SK-N-SH (cell line): ENCODE data around the gene SRPK1. TPM values are rescaled to one million over a fixed set of nuclear protein-coding genes. Genes with fewer than 3 reads are reported as not detected.

ENCODE experiments used
- CTCF ChIA-PET: fragments of 300-600, 350-600 bp; formaldehyde crosslinking; extraction: SDS; loops from one replicate; lab custom pipeline; 2021; lab: Yijun Ruan, JAX
- POLR2A ChIA-PET: fragments of 350-600 bp; sonication (Branson Sonifier 250); formaldehyde crosslinking; extraction: SDS; loops from one replicate; lab custom pipeline; 2020; ENCODE audit warnings: antibody characterized with exemption, inconsistent platforms; lab: Yijun Ruan, JAX
- DNase-seq: peaks from one replicate; pipeline ENCODE4 v3.0.0; 2012
- H2AFZ ChIP-seq: fragments of 200-600 bp; sonication (generic); 2 replicates; pipeline ENCODE4 v1.8.1; 2016; ENCODE audit warnings: antibody characterized with exemption, mild to moderate bottlenecking, low read depth
- H3F3A ChIP-seq: fragments of 200-600 bp; sonication (generic); replicated peaks from 2 replicates; pipeline ENCODE3; 2016; ENCODE audit warnings: antibody characterized with exemption, mild to moderate bottlenecking; ENCODE audit not compliant: insufficient read depth
- H3K27ac ChIP-seq, 2 experiments: fragments of 200-500 bp in 1 of 2; fragments of 200-600 bp in 1 of 2; sonication (Bioruptor generic) in 1 of 2; sonication (generic), shearing (Covaris generic) in 1 of 2; 2 replicates each; pipeline versions ENCODE4 v1.5.1 to v1.6.1; 2014 to 2016; ENCODE audit warnings: low read depth in 2 of 2, inconsistent platforms in 1 of 2, low read length in 1 of 2, mild to moderate bottlenecking in 1 of 2, mixed read lengths in 1 of 2
- H3K27me3 ChIP-seq: fragments of 200-600 bp; sonication (generic), shearing (Covaris generic); 2 replicates; pipeline ENCODE4 v1.6.1; 2016; ENCODE audit warnings: mixed run types; ENCODE audit not compliant: insufficient read depth
- H3K36me3 ChIP-seq, 2 experiments: fragments of 200-500 bp in 1 of 2; fragments of 200-600 bp in 1 of 2; sonication (Bioruptor generic) in 1 of 2; sonication (generic) in 1 of 2; replicated peaks in 1 of 2; 2 replicates each; pipeline versions ENCODE3 to v1.5.1; 2014 to 2016; ENCODE audit warnings: low read length in 1 of 2, mild to moderate bottlenecking in 1 of 2; ENCODE audit not compliant: insufficient read depth in 2 of 2, control insufficient read depth in 1 of 2
- H3K4me1 ChIP-seq, 2 experiments: fragments of 200-500 bp in 1 of 2; fragments of 200-600 bp in 1 of 2; sonication (Bioruptor generic) in 1 of 2; sonication (generic), shearing (Covaris generic) in 1 of 2; 2 replicates each; pipeline versions ENCODE4 v1.5.1 to v1.6.1; 2014 to 2016; ENCODE audit warnings: low read depth in 1 of 2, low read length in 1 of 2, mixed run types in 1 of 2; ENCODE audit not compliant: insufficient read depth in 2 of 2, control insufficient read depth in 1 of 2
- H3K4me2 ChIP-seq: fragments of 200-600 bp; sonication (generic), shearing (Covaris generic); 2 replicates; pipeline ENCODE4 v1.6.1; 2017; ENCODE audit warnings: mixed run types
- H3K4me3 ChIP-seq, 2 experiments: fragments of 200-500 bp in 1 of 2; fragments of 200-600 bp in 1 of 2; sonication (Bioruptor generic) in 1 of 2; sonication (generic), shearing (Covaris generic) in 1 of 2; 2 replicates each; pipeline versions ENCODE4 v1.5.1 to v1.8.1; 2014 to 2016; ENCODE audit warnings: low read depth in 2 of 2, inconsistent platforms in 1 of 2, low read length in 1 of 2, mild to moderate bottlenecking in 1 of 2, mixed read lengths in 1 of 2, moderate library complexity in 1 of 2
- H3K79me2 ChIP-seq: fragments of 200-600 bp; sonication (generic); 2 replicates; pipeline ENCODE4 v1.8.1; 2017; ENCODE audit warnings: mild to moderate bottlenecking; ENCODE audit not compliant: insufficient read depth
- H3K9ac ChIP-seq: fragments of 200-600 bp; sonication (generic); 2 replicates; pipeline ENCODE4 v1.6.1; 2017; ENCODE audit warnings: mixed run types
- H3K9me2 ChIP-seq: fragments of 200-600 bp; sonication (generic); 2 replicates; pipeline ENCODE4 v1.6.1; 2017; ENCODE audit warnings: mixed run types
- H3K9me3 ChIP-seq: fragments of 200-600 bp; sonication (generic); 2 replicates; pipeline ENCODE4 v1.6.1; 2017; ENCODE audit warnings: mixed run types, mild to moderate bottlenecking, moderate library complexity
- H4K20me1 ChIP-seq: fragments of 200-600 bp; sonication (generic); 2 replicates; pipeline ENCODE4 v1.6.1; 2017; ENCODE audit warnings: mild to moderate bottlenecking, mixed run types; ENCODE audit not compliant: insufficient read depth
- CHD2 ChIP-seq: fragments of 150-350 bp; IDR thresholded peaks from 2 replicates; pipeline ENCODE4 v1.6.1; 2018; ENCODE audit warnings: low read length; ENCODE audit not compliant: partially characterized antibody
- FOSL2 ChIP-seq: IDR thresholded peaks from 2 replicates; pipeline ENCODE4 v1.4.0; 2012; ENCODE audit warnings: low read depth, mild to moderate bottlenecking, moderate library complexity, borderline replicate concordance
- FOXJ3 ChIP-seq: sonication (generic); formaldehyde crosslinking; IDR thresholded peaks from 2 replicates; pipeline ENCODE4 v1.5.1; 2020; ENCODE audit warnings: mild to moderate bottlenecking, missing genetic modification reagents
- FOXM1 ChIP-seq: IDR thresholded peaks from 2 replicates; pipeline ENCODE4 v1.4.0; 2012; ENCODE audit warnings: low read depth, mild to moderate bottlenecking
- GABPA ChIP-seq: IDR thresholded peaks from 2 replicates; pipeline ENCODE4 v1.4.0; 2012; ENCODE audit warnings: low read depth, mild to moderate bottlenecking
- GATA2 ChIP-seq: sonication (generic); formaldehyde crosslinking; IDR thresholded peaks from 2 replicates; pipeline ENCODE4 v1.5.0; 2020; ENCODE audit warnings: mild to moderate bottlenecking, missing genetic modification reagents
- MEF2A ChIP-seq: IDR thresholded peaks from 2 replicates; pipeline ENCODE4 v1.4.0; 2012; ENCODE audit warnings: low read depth, borderline replicate concordance
- MXI1 ChIP-seq: IDR thresholded peaks from 2 replicates; pipeline ENCODE4 v1.6.1; 2012; ENCODE audit warnings: mild to moderate bottlenecking, low read depth, low read length, improper control_type of control experiment
- POLR2AphosphoS5 ChIP-seq: IDR thresholded peaks from 2 replicates; pipeline ENCODE4 v1.6.1; 2012; ENCODE audit warnings: low read depth, low read length
- RAD21 ChIP-seq: IDR thresholded peaks from 2 replicates; pipeline ENCODE4 v1.6.1; 2012; ENCODE audit warnings: mild to moderate bottlenecking, low read length
- RCOR1 ChIP-seq: fragments of 150-350 bp; IDR thresholded peaks from 2 replicates; pipeline ENCODE4 v1.6.1; 2017; ENCODE audit warnings: antibody characterized with exemption, low read length
- SIN3A ChIP-seq: IDR thresholded peaks from 2 replicates; pipeline ENCODE4 v1.6.1; 2012; ENCODE audit warnings: low read depth, mild to moderate bottlenecking, low read length, moderate library complexity, borderline replicate concordance
- TCF12 ChIP-seq: IDR thresholded peaks from 2 replicates; pipeline ENCODE4 v1.4.0; 2012
- TEAD4 ChIP-seq: IDR thresholded peaks from 2 replicates; pipeline ENCODE4 v1.4.0; 2012; ENCODE audit warnings: mild to moderate bottlenecking, borderline replicate concordance; ENCODE audit not compliant: insufficient read depth
- WGBS: methylation state at CpG from one replicate; pipeline ENCODE4 v1.1.6; 2017; ENCODE audit warnings: low lambda C conversion rate; 5-methylcytosine and 5-hydroxymethylcytosine counted together
- polyA plus RNA-seq, 3 experiments: library from polyadenylated mRNA; depleted of rRNA; stranded (reverse); fragments of >200 nt; gene quantifications; 2 replicates each; pipeline ENCODE4 v1.2.3, GENCODE V29; 2012
- TF ChIP-seq, protein P1 (sequence below): IDR thresholded peaks from 2 replicates; pipeline ENCODE4 v1.6.1; 2012; ENCODE audit warnings: mild to moderate bottlenecking, low read depth, low read length, moderate library complexity
- TF ChIP-seq, protein P2 (sequence below): IDR thresholded peaks from 2 replicates; pipeline ENCODE4; 2012
- TF ChIP-seq, protein P3 (sequence below): IDR thresholded peaks from 2 replicates; pipeline ENCODE4 v1.4.0; 2012; ENCODE audit warnings: low read depth
- TF ChIP-seq, protein P4 (sequence below): IDR thresholded peaks from 2 replicates; pipeline ENCODE4 v1.4.0; 2012; ENCODE audit warnings: low read depth, borderline replicate concordance

The SRPK1 gene
- polyA plus RNA-seq, 1 of the 3 experiments (the other 2 are of a cell fraction) = 10.6 TPM

DNA sequence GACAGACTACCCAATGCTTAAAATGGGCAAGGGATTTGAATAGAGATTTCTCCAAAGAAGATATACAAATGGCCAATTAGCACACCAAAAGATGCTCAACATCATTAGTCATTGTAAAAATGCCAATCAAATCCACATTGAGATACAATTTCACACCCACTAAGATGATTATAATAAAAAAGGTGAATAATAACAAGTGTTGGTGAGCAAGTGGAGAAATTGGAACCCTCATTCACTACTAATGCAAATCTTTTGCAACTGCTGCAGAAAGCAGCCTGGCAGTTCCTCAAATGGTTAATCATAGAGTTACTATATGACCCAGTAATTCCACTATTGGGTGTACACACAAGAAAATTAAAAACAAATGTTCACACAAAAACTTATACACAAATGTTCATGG, 103.4 kb downstream of the SRPK1 start (continued):
- TF ChIP-seq, protein P1, sequence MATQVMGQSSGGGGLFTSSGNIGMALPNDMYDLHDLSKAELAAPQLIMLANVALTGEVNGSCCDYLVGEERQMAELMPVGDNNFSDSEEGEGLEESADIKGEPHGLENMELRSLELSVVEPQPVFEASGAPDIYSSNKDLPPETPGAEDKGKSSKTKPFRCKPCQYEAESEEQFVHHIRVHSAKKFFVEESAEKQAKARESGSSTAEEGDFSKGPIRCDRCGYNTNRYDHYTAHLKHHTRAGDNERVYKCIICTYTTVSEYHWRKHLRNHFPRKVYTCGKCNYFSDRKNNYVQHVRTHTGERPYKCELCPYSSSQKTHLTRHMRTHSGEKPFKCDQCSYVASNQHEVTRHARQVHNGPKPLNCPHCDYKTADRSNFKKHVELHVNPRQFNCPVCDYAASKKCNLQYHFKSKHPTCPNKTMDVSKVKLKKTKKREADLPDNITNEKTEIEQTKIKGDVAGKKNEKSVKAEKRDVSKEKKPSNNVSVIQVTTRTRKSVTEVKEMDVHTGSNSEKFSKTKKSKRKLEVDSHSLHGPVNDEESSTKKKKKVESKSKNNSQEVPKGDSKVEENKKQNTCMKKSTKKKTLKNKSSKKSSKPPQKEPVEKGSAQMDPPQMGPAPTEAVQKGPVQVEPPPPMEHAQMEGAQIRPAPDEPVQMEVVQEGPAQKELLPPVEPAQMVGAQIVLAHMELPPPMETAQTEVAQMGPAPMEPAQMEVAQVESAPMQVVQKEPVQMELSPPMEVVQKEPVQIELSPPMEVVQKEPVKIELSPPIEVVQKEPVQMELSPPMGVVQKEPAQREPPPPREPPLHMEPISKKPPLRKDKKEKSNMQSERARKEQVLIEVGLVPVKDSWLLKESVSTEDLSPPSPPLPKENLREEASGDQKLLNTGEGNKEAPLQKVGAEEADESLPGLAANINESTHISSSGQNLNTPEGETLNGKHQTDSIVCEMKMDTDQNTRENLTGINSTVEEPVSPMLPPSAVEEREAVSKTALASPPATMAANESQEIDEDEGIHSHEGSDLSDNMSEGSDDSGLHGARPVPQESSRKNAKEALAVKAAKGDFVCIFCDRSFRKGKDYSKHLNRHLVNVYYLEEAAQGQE = no peak
- TF ChIP-seq POLR2AphosphoS5 = no peak

DNA sequence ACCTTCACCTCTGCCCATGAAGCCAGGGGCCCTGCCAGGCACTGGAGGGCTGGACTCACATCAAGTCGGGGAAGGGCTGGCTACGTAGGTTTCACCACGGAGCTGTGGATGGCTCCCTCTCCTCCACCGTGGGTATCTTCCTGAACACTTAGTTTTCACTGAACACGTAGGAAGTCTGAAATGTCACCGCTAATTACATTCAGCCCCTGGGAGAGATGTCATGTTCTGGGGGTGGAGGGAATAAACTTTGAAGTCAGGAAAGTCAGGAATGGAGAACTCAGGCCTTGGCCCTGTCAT, 109.3 kb downstream of the SRPK1 start:
- Histone ChIP-seq H3K27me3 (no peaks in the 10 kb centered on the region), H3K9me2 (no peaks in the 10 kb centered on the region), H3K4me1 (peaks cover 5 to 8% of the 10 kb centered on the region in 2 experiments; a peak in 2 of 4 replicates), H3K4me2 (peak overlapping the region; percentile 50), H4K20me1 (no peaks in the 10 kb centered on the region), H3F3A (no peaks in the 10 kb centered on the region), H3K4me3 (no peak overlapping the region), H3K36me3 (no peaks in the 10 kb centered on the region), H3K79me2 (no peaks in the 10 kb centered on the region), H3K27ac (no peak overlapping the region), H2AFZ (no peak overlapping the region), H3K9ac (no peak overlapping the region), H3K9me3 (no peaks in the 10 kb centered on the region)
- whole genome bisulfite sequencing = 84% methylated on average over 6 of the region's 6 CpGs
- no peak for DNase-seq
- CTCF ChIA-PET = no interaction called here
- POLR2A ChIA-PET = interaction anchor here (0.6 kb wide), 1 partner anchor 28 kb away, joined by 4 read pairs; no protein-coding TSS in a partner anchor
- TF ChIP-seq GABPA = no peak
- no peak for TF ChIP-seq MEF2A
- no peak for TF ChIP-seq MXI1
- TF ChIP-seq RAD21 = no peak
- TF ChIP-seq CHD2 = no peak
- TF ChIP-seq TCF12 = no peak
- TF ChIP-seq, protein P2, sequence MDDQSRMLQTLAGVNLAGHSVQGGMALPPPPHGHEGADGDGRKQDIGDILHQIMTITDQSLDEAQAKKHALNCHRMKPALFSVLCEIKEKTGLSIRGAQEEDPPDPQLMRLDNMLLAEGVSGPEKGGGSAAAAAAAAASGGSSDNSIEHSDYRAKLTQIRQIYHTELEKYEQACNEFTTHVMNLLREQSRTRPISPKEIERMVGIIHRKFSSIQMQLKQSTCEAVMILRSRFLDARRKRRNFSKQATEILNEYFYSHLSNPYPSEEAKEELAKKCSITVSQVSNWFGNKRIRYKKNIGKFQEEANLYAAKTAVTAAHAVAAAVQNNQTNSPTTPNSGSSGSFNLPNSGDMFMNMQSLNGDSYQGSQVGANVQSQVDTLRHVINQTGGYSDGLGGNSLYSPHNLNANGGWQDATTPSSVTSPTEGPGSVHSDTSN = no peak
- TF ChIP-seq FOXM1 = no peak
- TF ChIP-seq, protein P3, sequence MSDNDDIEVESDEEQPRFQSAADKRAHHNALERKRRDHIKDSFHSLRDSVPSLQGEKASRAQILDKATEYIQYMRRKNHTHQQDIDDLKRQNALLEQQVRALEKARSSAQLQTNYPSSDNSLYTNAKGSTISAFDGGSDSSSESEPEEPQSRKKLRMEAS = no peak
- TF ChIP-seq GATA2 (CRISPR knock-in tag) = no peak
- no peak for TF ChIP-seq RCOR1
- no peak for TF ChIP-seq SIN3A
- TF ChIP-seq, protein P4, sequence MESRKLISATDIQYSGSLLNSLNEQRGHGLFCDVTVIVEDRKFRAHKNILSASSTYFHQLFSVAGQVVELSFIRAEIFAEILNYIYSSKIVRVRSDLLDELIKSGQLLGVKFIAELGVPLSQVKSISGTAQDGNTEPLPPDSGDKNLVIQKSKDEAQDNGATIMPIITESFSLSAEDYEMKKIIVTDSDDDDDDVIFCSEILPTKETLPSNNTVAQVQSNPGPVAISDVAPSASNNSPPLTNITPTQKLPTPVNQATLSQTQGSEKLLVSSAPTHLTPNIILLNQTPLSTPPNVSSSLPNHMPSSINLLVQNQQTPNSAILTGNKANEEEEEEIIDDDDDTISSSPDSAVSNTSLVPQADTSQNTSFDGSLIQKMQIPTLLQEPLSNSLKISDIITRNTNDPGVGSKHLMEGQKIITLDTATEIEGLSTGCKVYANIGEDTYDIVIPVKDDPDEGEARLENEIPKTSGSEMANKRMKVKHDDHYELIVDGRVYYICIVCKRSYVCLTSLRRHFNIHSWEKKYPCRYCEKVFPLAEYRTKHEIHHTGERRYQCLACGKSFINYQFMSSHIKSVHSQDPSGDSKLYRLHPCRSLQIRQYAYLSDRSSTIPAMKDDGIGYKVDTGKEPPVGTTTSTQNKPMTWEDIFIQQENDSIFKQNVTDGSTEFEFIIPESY = no peak
- no peak for TF ChIP-seq TEAD4
- no peak for TF ChIP-seq FOSL2
- no peak for TF ChIP-seq FOXJ3 (CRISPR knock-in tag)
- TF ChIP-seq, all 33 proteins: peak for 0
